ENCODE results near the gene DNHD1.

DNHD1 gene

DNA sequence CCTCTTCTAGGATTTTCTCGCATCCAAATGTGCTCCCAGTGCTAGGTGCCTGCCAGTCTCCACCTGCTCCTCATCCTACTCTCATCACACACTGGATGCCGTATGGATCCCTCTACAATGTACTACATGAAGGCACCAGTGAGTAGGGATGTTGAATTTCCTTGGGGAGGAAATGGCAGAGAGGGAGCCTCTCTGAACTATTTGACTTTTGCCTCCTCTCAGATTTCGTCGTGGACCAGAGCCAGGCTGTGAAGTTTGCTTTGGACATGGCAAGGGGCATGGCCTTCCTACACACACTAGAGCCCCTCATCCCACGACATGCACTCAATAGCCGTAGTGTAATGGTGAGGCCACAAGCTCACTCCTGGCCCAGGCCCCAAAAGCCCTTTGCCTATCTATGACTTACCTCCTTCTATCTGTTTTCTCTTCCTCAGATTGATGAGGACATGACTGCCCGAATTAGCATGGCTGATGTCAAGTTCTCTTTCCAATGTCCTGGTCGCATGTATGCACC, 112.5 kb downstream of the DNHD1 start:
- DNase-seq (ENCODE audit: extremely low read depth in 1 of 2, low read depth in 1 of 2): no peak

DNA sequence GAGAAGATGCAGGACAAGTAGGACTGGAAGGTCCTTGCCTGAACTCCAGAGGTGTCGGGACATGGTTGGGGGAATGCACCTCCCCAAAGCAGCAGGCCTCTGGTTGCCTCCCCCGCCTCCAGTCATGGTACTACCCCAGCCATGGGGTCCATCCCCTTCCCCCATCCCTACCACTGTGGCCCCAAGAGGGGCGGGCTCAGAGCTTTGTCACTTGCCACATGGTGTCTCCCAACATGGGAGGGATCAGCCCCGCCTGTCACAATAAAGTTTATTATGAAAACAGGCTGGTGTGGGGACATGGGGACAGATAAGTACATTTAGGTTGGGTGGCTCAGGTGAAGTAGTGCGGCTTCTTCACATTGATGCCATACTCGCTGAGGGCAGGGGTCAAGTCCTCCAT, 113.5 kb downstream of the DNHD1 start:
- DNase-seq (ENCODE audit: extremely low read depth in 1 of 2, low read depth in 1 of 2): no peak

DNA sequence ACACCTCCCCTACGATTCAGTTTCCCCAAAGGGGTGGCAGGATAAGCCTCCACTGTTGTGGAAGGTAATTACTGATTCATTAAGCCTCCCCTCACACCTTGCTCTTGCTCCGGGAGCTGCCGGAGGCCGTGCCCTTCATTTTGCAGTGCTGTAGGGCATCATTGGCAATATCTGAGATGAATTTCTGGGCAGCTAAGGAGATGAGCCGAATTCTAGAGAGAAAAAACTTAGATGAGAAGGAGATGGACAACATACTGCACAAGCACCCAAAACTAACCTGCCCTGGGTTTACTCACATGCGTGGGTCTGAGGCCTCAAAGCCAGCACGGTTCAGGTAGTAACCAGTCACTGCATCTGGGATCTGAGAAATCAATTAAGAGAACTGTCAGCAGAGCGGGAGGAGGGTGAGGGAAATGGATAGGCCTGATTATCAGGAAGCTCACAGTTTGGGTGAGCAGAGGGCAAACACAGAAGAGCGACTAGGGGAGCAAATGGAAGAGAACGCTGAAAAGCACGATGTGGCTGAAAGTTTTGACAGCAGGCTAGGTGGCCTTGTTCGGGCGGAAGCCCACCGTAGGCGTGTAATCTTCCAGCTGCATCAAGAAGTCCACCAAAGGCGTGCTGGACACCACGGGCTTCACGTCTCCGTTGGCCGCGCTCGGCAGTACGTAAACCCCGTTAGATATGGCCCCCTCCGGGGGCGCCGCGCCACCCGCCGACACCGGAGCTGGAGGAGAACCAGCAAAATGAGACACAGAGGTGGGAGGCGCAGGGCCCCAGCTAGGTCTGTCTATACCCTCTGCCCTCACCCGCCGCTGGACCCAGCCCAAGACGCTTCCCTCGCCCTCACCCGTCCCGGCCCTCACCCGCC, 114.2 kb downstream of the DNHD1 start:
- DNase-seq (ENCODE audit: extremely low read depth in 1 of 2, low read depth in 1 of 2): no peak

- DNase-seq (ENCODE audit: extremely low read depth in 1 of 2, low read depth in 1 of 2): no peak
Measured at GRCh38 chr11:6611963-6612212, 114.8 kb downstream of the DNHD1 start.

- DNase-seq (ENCODE audit: extremely low read depth in 1 of 2, low read depth in 1 of 2): peak; percentile 90 to 92
Measured at GRCh38 chr11:6612213-6613041, 115.3 kb downstream of the DNHD1 start, which contains the start of gene TAF10. Gene TAF10 (minus strand): TSS chr11:6612216. CDS start chr11:6612189, 27 bp downstream.

DNA sequence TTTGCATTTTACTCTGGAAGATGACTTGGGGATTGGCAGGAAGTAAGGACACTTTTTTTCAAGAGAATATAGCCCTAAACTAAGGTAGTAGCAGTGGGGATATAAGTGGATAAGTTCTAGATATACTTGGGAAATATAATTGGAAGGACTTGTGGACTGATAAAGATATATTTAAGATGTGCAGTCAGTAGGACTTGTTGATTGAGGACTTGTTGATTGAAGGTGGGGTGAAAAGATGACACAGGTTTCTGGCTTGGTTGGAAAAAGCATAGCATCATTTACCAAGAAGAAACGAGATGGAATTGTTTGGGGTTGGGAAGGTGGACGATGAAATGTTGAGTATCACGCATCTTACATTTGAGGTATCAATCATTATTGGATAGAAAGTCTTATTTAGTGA, 116.4 kb downstream of the DNHD1 start:
- no peak for DNase-seq (ENCODE audit: extremely low read depth in 1 of 2, low read depth in 1 of 2)

- no peak for DNase-seq (ENCODE audit: extremely low read depth in 1 of 2, low read depth in 1 of 2)
Measured at GRCh38 chr11:6614446-6614845, 117.4 kb downstream of the DNHD1 start.

DNA sequence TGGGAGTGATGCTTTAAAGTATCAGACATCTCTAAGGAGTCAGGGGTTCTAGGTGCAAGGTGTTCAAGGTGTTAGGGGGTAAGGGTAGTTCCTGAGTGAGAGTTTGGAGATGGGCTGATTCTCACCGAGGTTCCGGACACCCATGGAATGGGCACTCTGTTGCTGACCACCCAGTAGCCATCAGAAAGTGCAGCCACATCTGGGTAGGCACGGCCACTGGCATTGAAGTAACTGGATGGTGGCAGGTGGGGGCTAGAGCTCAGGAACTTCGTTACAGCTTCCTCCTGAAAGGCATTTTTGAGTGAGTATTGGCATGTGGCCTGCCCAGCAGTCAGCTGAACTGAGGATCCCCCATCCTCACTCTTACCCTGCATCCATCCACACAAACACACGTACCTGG, 118.0 kb downstream of the DNHD1 start:
- DNase-seq (ENCODE audit: extremely low read depth in 1 of 2, low read depth in 1 of 2): no peak

DNA sequence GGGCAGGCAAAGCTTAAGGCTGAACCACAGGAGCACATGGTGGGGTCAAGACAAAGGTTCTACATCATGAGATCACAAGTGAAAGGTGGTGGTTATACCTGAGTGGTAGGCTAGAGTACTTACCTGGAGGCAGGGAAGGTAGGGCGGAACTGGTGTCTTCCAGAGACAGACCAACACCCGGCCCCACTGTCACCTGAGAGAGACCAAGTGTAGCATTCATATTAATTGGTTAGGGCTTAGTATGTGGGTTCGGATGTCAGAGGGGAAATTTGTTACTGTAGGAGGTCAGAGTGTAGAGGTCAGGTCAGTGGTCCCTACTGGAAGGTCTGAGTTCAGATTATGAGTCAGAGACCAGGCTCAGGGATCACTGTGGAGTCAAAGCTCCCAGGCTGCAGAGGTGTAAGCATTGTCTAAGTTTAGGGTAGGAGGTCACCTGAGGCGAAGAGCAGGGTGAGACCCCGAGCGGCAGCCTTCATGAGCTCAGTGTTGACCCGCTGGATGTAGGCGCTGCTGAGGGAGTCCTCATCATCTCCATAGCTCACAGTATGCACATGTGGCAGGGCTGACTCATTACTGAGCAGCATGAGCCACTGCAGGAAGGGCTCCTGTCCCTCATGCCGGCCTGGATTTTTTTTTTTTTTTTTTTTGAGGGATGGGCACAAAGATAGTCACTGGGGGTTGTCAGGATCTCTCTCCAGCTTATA, 119.0 kb downstream of the DNHD1 start:
- no peak for DNase-seq (ENCODE audit: extremely low read depth in 1 of 2, low read depth in 1 of 2)

DNA sequence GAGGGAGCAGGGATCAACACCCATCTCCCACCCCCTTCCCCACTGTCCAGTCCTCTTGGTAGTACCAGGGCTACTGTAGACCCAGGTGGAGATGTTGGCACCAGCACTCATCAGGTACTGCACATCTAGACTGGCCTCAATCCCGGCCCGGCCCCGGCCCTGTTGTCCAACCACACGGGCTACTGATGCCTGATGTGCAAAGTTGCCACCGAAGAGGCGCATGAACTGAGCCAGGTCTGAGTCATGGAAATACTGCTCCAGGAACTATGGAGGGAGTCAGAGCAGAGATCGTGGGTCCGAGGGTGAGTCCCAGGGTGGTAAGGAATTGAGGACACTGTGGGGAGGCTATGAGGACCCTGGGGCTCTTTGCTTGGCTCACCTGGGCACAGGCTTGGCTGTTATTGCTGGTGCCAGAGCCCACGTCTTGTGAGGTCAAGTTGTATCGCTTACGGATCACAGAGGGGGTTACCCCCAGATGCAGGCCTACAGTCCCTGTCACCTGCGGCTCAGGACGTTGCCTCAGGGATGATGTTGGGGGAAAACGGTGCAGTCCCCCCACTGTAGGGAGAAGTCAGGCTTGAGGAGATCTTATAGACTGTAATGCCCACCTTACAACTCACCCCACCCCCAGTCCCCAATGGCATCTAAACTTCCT, 119.6 kb downstream of the DNHD1 start:
- no peak for DNase-seq (ENCODE audit: extremely low read depth in 1 of 2, low read depth in 1 of 2)

GRCh38 chr11:6617315-6617781, 120.3 kb downstream of the DNHD1 start:
- no peak for DNase-seq (ENCODE audit: extremely low read depth in 1 of 2, low read depth in 1 of 2)

GRCh38 chr11:6618117-6619003, 121.3 kb downstream of the DNHD1 start:
- DNase-seq (ENCODE audit: extremely low read depth in 1 of 2, low read depth in 1 of 2): peak in 1 of 2 donors; percentile 45

DNA sequence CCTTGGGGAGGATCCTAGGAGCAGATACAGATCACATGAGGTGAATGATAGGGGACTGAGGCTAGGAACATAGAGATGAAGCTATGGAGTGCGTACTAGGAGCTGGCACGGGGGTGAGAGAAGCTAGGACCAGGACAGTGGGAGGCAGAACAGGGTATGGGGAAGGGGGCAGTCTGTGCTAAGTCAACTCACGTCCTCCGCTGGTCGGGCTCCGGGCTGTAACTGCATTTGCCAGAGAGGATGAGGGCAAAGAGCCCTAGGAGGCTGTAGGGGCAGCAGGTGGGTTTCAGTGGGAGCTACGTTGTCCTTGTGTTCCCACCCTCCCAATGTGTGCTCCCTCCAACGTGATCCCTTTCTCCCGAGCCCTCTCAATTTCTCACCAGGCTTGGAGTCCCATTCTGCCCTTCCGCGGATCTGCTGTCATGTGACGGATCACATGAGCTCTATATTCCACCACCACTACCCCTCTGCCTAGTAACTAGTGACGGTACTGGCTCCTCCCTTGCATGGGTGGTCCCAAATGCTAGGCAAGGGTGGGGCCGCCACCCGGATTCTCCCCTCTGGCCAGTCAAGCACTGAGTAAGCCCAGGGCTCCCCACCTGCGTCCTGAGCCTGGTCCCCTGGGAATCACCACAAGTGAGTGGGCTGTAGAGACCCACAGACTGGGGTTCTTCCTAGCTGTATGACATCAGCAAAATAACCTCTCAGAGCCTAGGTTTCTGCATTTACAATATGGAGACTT, 122.1 kb downstream of the DNHD1 start, which contains the start of gene TPP1:
TPP1 (minus strand) TSS at position 419 of the 742 bp plus-strand sequence; CDS start at position 397, 22 bp downstream.
- peak; percentile 81 to 89 for DNase-seq (ENCODE audit: extremely low read depth in 1 of 2, low read depth in 1 of 2)

- DNase-seq (ENCODE audit: extremely low read depth in 1 of 2, low read depth in 1 of 2): no peak
Measured at GRCh38 chr11:6620636-6621035, 123.6 kb downstream of the DNHD1 start.
